Keratinocyte (primary cell): ENCODE data around the gene FBXO47. TPM values are rescaled to one million over a fixed set of nuclear protein-coding genes. Genes with fewer than 3 reads are reported as not detected.

Source experiments
- DNase-seq: peaks from one replicate; pipeline ENCODE4 v3.0.0-alpha.2; 2011; ENCODE audit warnings: low read depth, missing footprints, low spot score
- FAIRE-seq: peaks from 2 replicates; lab custom pipeline; 2011; peaks lifted over from hg19 to GRCh38; lab: Jason Lieb, UNC
- H2AFZ ChIP-seq: 2 replicates; pipeline ENCODE4 v1.6.0; 2012; ENCODE audit warnings: low read length, control low read depth, inconsistent platforms; ENCODE audit not compliant: control insufficient read depth
- H3K27ac ChIP-seq: 2 replicates; pipeline ENCODE4 v1.5.1; 2011; ENCODE audit warnings: low read length; ENCODE audit not compliant: control insufficient read depth, insufficient read depth
- H3K27me3 ChIP-seq: 3 replicates; pipeline ENCODE4 v1.6.0; 2011; ENCODE audit warnings: low read length; ENCODE audit not compliant: control insufficient read depth, insufficient read depth; ENCODE audit errors: extremely low read depth
- H3K36me3 ChIP-seq, 2 experiments: 2 replicates in 1 of 2; 3 replicates in 1 of 2; pipeline ENCODE4 v1.5.1; 2011; ENCODE audit warnings: low read length in 2 of 2, mild to moderate bottlenecking in 1 of 2; ENCODE audit not compliant: control insufficient read depth in 2 of 2, insufficient read depth in 2 of 2; ENCODE audit errors: extremely low read depth in 1 of 2
- H3K4me1 ChIP-seq: 3 replicates; pipeline ENCODE4 v1.5.1; 2011; ENCODE audit warnings: low read length; ENCODE audit not compliant: control insufficient read depth, insufficient read depth; ENCODE audit errors: extremely low read depth
- H3K4me2 ChIP-seq: 3 replicates; pipeline ENCODE4 v1.6.0; 2011; ENCODE audit warnings: low read depth, low read length; ENCODE audit not compliant: control insufficient read depth, insufficient read depth; ENCODE audit errors: extremely low read depth
- H3K4me3 ChIP-seq, 3 experiments: fragments of 200-600 bp in 1 of 3; sonication (generic) in 1 of 3; 2 replicates in 2 of 3; 3 replicates in 1 of 3; pipeline ENCODE4 v1.5.1; 2011 to 2016; ENCODE audit warnings: low read length in 3 of 3, mild to moderate bottlenecking in 3 of 3, control low read depth in 2 of 3, inconsistent platforms in 1 of 3, low read depth in 1 of 3, mixed read lengths in 1 of 3, mixed run types in 1 of 3, moderate library complexity in 1 of 3; ENCODE audit not compliant: control insufficient read depth in 2 of 3, insufficient read depth in 2 of 3; ENCODE audit errors: extremely low read depth in 1 of 3
- H3K79me2 ChIP-seq: 2 replicates; pipeline ENCODE4 v1.6.0; 2012; ENCODE audit warnings: low read length; ENCODE audit not compliant: control insufficient read depth, insufficient read depth
- H3K9ac ChIP-seq: 3 replicates; pipeline ENCODE4 v1.6.0; 2011; ENCODE audit warnings: low read length; ENCODE audit not compliant: control insufficient read depth, insufficient read depth; ENCODE audit errors: extremely low read depth
- H3K9me1 ChIP-seq: 3 replicates; pipeline ENCODE4 v1.6.0; 2011; ENCODE audit warnings: low read length; ENCODE audit not compliant: control insufficient read depth, insufficient read depth; ENCODE audit errors: extremely low read depth
- H3K9me3 ChIP-seq: 2 replicates; pipeline ENCODE4 v1.5.1; 2012; ENCODE audit warnings: low read depth, low read length; ENCODE audit not compliant: control insufficient read depth
- H4K20me1 ChIP-seq: 3 replicates; pipeline ENCODE4 v1.6.0; 2011; ENCODE audit warnings: low read length; ENCODE audit not compliant: control insufficient read depth, insufficient read depth; ENCODE audit errors: extremely low read depth
- CTCF ChIP-seq, 3 experiments: IDR thresholded peaks in 1 of 3; conservative IDR thresholded peaks in 1 of 3; optimal IDR thresholded peaks in 1 of 3; 2 replicates in 2 of 3; 3 replicates in 1 of 3; pipeline versions ENCODE3 to v1.5.1; 2011; ENCODE audit warnings: low read length in 3 of 3, mild to moderate bottlenecking in 3 of 3, moderate library complexity in 2 of 3, control low read depth in 1 of 3, inconsistent platforms in 1 of 3; ENCODE audit not compliant: insufficient read depth in 2 of 3; ENCODE audit errors: extremely low read depth in 1 of 3
- EZH2 ChIP-seq: IDR thresholded peaks from one replicate; pipeline ENCODE4 v1.6.1; 2012; ENCODE audit warnings: inconsistent platforms, mild to moderate bottlenecking, low read length, moderate library complexity
- dilution Hi-C: fragments of 300-500 bp; cut with MboI; formaldehyde crosslinking; loops from one replicate; pipeline ENCODE4 v1.7.0; 2020; ENCODE audit warnings: low sequenced_read_pairs; ENCODE audit not compliant: extremely low pct_ligation_motif_present
- polyA plus RNA-seq, 5 experiments: library from polyadenylated mRNA; depleted of rRNA in 3 of 5; stranded (reverse) in 3 of 5; stranded (forward) in 1 of 5; unstranded in 1 of 5; fragments of >200 nt; gene quantifications; 1 replicate in 1 of 5; 2 replicates in 3 of 5; 3 replicates in 1 of 5; pipeline versions ENCODE4 v1.2.1 to v1.2.3, GENCODE V29; 2011 to 2012; ENCODE audit warnings: missing spikeins in 2 of 5, low read depth in 1 of 5, low replicate concordance in 1 of 5

FBXO47 gene
- polyA plus RNA-seq, 1 donor (not counting 4 experiments of a cell fraction or from before 2014, with no cell fraction given) = not detected

GRCh38 chr17:38961413-38961812, 5.8 kb downstream of the FBXO47 start:
- TF ChIP-seq EZH2 (no peak), CTCF (optimal IDR thresholded peaks at IDR 0.05 in 1 of 3, IDR thresholded peaks at IDR 0.05 in 1 of 3, conservative IDR thresholded peaks at IDR 0.05 in 1 of 3; ENCODE audit: extremely low read depth in 1 of 3, insufficient read depth in 2 of 3, low read length in 3 of 3) (no peak)
- no peaks in the 10 kb centered on the region for H3K4me1 ChIP-seq
- dilution Hi-C loops = no loop called here
- no peak overlapping the region for H2AFZ ChIP-seq
- DNase-seq = no peak
- H3K9me3 ChIP-seq = no peaks in the 10 kb centered on the region
- H4K20me1 ChIP-seq = no peaks in the 10 kb centered on the region
- H3K36me3 ChIP-seq = no peaks in the 10 kb centered on the region
- no peaks in the 10 kb centered on the region for H3K9me1 ChIP-seq
- no peak overlapping the region for H3K4me3 ChIP-seq
- no peak overlapping the region for H3K4me2 ChIP-seq
- no peaks in the 10 kb centered on the region for H3K27me3 ChIP-seq
- no peak for FAIRE-seq
- no peak overlapping the region for H3K27ac ChIP-seq
- no peak overlapping the region for H3K9ac ChIP-seq
- H3K79me2 ChIP-seq = no peaks in the 10 kb centered on the region

- dilution Hi-C loops = no loop called here
- no peaks in the 10 kb centered on the region for H3K4me1 ChIP-seq
- H3K4me2 ChIP-seq = no peak overlapping the region
- H3K79me2 ChIP-seq = no peaks in the 10 kb centered on the region
- H3K4me3 ChIP-seq = no peak overlapping the region
- no peaks in the 10 kb centered on the region for H4K20me1 ChIP-seq
- H3K9me1 ChIP-seq = no peaks in the 10 kb centered on the region
- no peaks in the 10 kb centered on the region for H3K9me3 ChIP-seq
- H3K9ac ChIP-seq = no peak overlapping the region
- TF ChIP-seq EZH2 = no peak
- no peak for TF ChIP-seq CTCF (optimal IDR thresholded peaks at IDR 0.05 in 1 of 3, IDR thresholded peaks at IDR 0.05 in 1 of 3, conservative IDR thresholded peaks at IDR 0.05 in 1 of 3; ENCODE audit: extremely low read depth in 1 of 3, insufficient read depth in 2 of 3, low read length in 3 of 3)
- H3K36me3 ChIP-seq = no peaks in the 10 kb centered on the region
- H2AFZ ChIP-seq = no peak overlapping the region
- H3K27ac ChIP-seq = no peak overlapping the region
- no peak for FAIRE-seq
- no peaks in the 10 kb centered on the region for H3K27me3 ChIP-seq
- DNase-seq = no peak
Observed at GRCh38 chr17:38960402-38960801, 6.8 kb downstream of the FBXO47 start.
